Measurements from ENCODE around the gene RGL1.

Gene RGL1

GRCh38 chr1:183958958-183959357 is 154.0 kb downstream of the RGL1 start:
- no peak for DNase-seq (ENCODE audit: low read depth)

GRCh38 chr1:183961132-183961531 is 156.2 kb downstream of the RGL1 start:
- DNase-seq (ENCODE audit: low read depth): no peak

- DNase-seq (ENCODE audit: low read depth): no peak
These were observed 158.0 kb downstream of the RGL1 start for GRCh38 chr1:183962903-183963302.

GRCh38 chr1:183965726-183966125 is 160.8 kb downstream of the RGL1 start:
- DNase-seq (ENCODE audit: low read depth): no peak

- DNase-seq (ENCODE audit: low read depth): no peak
These were observed 161.6 kb downstream of the RGL1 start for GRCh38 chr1:183966487-183966886.

- no peak for DNase-seq (ENCODE audit: low read depth)
These were observed 163.0 kb downstream of the RGL1 start for GRCh38 chr1:183967914-183968313.

- no peak for DNase-seq (ENCODE audit: low read depth)
These were observed 163.5 kb downstream of the RGL1 start for GRCh38 chr1:183968386-183968785.

GRCh38 chr1:183970516-183971300 is 165.8 kb downstream of the RGL1 start:
- DNase-seq (ENCODE audit: low read depth): no peak

- no peak for DNase-seq (ENCODE audit: low read depth)
These were observed 170.7 kb downstream of the RGL1 start for GRCh38 chr1:183975651-183976050.

GRCh38 chr1:183977717-183978116 is 172.8 kb downstream of the RGL1 start:
- DNase-seq (ENCODE audit: low read depth): no peak

Data from non-pigmented ciliary epithelial cell (primary cell).